Stimulated activated CD4-positive, alpha-beta T cell treated with anti-CD3 and anti-CD28 coated beads, Interleukin-1b, Interleukin-23, amount 100 ng/mL, for 1 hour (primary cell): Measurements from ENCODE around the gene CAVIN4.

Source experiments
- DNase-seq, 2 donors: peaks; one replicate each; pipeline ENCODE4 v3.0.0-alpha.2; 2020; ENCODE audit warnings: low read depth in 2 of 2

Gene CAVIN4, protein sequence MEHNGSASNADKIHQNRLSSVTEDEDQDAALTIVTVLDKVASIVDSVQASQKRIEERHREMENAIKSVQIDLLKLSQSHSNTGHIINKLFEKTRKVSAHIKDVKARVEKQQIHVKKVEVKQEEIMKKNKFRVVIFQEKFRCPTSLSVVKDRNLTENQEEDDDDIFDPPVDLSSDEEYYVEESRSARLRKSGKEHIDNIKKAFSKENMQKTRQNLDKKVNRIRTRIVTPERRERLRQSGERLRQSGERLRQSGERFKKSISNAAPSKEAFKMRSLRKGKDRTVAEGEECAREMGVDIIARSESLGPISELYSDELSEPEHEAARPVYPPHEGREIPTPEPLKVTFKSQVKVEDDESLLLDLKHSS

DNA sequence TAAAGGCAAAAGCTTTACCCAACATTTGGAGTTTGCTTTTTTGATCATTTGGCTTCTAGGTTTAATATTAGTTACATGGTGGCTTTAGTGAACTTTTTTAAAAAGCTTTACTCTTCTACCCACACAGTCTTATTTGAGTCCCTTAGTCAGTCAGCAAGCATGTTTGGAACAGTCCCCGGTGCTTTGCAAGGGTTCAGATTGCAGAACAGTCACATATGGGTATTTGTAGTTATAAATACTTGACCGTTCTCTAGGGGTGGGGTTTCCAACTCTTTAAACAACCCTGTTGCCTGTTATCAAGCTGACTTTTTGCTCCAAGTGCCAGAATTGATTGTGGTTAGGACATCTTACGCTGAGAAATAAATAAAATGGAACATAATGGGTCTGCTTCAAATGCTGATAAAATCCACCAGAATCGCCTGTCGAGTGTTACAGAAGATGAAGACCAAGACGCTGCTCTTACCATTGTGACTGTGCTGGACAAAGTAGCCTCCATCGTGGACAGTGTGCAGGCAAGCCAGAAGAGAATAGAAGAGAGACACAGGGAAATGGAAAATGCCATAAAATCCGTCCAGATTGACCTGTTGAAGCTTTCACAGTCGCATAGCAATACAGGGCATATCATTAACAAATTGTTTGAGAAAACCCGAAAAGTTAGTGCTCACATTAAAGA, at the start of gene CAVIN4:
Gene CAVIN4 (plus strand): TSS at position 304 of the 673 bp plus-strand sequence. CDS start 65 bp downstream, at position 369.
- DNase-seq = no peak

DNA sequence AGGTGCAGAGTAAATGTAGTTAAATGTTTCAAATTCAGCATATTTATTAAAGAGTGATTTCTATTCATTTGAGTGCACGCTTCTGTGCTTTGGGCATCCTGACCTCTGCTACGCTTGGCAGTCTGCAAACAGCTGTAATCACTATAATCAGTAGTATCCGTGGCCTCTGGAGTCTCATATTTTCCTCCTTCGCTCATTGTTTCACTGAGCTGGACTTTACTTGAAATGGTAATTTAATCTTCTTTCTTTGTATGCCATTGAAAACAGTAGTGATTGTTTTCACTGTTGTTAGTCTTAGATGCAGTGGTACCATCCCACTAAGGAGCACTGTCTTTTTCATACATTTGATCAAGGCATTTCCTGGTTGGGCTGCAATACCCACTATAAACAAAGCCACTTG, 43.5 kb upstream of the CAVIN4 start:
- no peak for DNase-seq

DNA sequence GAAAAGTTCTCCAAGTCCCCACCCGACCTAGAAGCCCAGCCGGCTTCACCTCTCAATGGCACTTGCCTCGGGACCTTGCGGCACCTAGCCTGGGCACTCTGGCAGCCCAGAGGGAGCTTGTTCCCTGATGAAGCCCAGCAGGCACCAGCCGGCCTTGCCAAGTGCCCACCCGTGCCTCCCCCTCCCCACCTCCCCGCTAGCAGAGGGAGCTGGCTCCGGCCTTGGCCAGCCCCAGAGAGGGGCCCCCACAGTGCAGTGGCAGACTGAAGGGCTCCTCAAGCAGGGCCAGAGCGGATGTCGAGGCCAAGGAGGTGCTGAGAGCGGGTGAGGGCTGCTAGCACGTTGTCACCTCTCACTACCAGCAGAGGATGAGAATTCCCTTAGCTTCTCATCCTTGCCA, 37.6 kb upstream of the CAVIN4 start:
- no peak for DNase-seq

DNA sequence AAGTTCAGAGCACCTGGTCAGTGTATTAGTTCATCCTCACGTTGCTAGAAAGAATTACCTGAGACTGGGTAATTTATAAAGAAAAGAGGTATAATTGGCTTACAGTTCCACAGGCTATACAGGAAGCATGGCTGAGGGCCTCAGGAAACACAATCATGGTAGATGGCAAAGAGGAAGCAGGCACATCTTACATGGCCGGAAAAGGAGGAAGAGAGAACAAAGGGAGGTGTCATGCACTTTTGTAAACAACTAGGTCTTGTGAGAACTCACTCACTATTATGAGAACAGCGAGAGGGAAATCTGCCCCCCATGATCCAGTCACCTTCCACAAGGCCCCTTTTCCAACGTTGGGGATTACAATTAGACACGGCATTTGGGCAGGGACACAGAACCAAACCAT, 28.8 kb upstream of the CAVIN4 start:
- DNase-seq = no peak

DNA sequence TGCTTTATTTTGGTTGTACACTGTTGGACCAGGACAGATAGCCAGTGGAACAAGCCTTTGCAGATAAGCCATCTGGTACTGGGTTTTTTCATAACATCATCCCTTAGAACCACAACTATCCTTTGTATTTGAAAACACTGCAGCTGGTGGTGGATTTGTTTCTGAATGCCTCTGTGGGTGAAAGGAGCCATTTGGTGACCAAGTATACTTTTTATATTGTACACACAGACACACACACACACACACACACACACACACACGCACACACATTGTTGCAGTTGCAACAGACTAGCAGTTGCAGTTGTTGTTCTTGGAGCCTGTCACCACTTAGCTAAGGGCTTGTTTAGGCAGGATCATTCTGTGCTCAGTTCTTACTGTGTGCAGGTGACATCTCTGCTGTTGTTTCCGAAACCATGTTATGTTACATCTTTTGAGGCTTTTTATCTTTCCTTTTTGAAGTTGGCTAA, 22.9 kb upstream of the CAVIN4 start:
- no peak for DNase-seq

DNA sequence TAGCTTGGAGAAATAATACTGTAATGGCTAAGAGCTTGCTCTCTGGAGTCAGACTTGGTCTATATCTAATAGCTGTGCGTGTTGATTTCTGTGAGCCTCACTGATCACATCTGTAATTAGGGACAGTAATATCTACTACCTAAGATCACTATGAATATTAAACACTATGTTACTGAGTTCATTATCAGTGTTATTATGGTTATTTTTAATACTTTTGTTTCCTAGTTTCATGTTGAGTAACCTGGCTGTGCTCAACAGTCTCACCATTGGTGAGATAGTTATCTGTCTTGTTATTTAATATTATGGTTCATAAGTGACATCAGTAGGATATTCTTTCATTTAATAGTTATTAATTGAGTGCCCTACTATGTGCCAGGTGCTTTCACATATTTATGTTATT, 22.4 kb upstream of the CAVIN4 start:
- no peak for DNase-seq

DNA sequence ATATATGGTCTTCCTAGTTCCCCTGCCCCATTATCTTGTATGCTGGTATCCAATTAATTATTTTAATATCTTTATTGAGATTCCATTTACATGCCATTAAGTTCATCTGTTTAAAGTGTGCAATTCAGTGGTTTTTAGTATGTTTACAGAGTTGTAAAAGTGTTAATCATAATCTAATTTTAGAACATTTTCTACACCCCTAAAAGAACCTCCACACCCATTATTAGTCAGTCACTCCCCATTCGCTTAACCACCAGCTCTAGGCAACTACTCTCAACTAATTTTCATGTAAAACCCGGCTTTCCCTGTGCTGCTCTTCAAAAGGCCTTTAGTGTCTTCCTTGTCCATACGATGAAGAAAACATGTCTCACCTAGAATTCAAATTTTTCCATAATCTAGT, 20.8 kb upstream of the CAVIN4 start:
- no peak for DNase-seq

DNA sequence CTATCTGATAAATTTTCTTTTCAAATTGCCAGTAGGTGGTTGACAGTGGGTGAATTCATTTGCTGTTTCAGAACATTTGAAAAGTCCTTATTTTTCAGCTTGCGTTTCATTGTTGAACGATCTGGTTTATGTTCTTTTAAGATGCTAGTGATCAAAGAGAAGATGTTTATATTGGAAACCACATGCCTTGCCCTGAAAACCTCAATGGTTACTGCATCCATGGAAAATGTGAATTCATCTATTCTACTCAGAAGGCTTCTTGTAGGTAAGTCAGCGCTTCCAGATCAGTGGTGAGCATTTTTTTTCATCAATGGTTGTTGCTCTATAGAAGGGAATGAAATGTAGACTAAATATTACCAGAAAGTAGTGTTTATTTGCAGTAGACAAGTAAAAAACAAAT, 16.6 kb upstream of the CAVIN4 start:
- no peak for DNase-seq

DNA sequence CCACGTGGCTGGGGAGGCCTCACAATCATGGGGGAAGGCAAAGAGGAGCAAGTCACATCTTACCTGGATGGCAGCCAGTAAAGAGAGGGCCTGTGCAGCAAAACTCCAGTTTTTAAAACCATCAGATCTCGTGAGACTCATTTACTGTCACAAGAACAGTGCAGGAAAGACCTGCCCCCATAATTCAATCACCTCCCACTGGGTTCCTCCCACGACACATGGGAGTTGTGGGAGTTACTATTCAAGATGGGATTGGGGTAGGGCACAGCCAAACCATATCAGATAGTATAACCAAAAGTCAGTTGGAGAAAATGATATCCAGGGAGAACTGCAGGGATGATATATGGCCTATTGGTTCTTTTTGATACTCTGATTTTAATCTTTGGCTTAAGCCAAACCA, 10.0 kb upstream of the CAVIN4 start:
- no peak for DNase-seq

DNA sequence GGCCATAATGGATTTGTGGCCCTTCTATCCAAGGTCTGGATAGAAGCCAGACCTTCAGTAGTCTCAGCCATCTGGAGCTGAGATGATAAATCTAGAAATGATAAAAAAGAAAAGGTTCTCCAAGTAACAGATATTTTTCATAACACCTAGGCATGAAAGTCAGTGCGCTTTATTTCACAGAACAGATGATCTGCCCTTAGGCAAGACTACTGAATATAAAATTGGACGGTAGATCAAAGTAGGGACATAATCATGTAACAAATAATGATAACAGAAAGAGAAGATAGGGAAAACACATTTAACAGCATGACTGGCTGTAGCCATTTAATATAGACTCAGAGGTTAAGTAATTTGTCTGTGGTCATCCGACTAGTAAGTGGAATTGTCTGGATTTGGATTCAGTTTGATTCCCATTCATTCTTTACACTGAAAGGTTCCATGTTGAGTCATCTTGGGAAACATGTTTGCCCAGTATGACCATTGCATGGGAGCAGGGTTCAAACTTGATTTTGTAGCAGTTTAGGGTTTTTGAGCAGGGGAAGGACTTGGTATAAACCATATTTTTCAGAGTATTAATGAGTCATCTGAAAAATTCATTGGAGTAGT, 4.1 kb upstream of the CAVIN4 start:
- DNase-seq = no peak

DNA sequence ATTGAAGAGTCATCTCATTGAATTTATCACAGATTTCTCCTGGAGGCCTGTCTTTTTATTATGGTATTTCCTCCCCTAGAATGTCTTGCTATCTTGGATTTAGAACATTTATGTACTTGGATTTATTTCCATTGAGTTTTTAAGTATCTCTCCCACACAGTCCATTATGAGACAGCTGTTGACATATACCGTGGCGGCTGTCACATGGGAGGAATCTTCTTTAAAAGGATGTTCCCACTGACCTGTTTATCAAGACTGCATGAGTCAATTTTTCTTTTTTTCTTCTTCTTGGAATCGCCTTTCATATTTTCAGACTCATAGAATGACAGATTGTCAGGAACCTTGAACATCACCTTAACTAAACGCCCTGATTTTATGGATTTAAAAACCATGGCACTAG, 2.9 kb upstream of the CAVIN4 start:
- DNase-seq = no peak

DNA sequence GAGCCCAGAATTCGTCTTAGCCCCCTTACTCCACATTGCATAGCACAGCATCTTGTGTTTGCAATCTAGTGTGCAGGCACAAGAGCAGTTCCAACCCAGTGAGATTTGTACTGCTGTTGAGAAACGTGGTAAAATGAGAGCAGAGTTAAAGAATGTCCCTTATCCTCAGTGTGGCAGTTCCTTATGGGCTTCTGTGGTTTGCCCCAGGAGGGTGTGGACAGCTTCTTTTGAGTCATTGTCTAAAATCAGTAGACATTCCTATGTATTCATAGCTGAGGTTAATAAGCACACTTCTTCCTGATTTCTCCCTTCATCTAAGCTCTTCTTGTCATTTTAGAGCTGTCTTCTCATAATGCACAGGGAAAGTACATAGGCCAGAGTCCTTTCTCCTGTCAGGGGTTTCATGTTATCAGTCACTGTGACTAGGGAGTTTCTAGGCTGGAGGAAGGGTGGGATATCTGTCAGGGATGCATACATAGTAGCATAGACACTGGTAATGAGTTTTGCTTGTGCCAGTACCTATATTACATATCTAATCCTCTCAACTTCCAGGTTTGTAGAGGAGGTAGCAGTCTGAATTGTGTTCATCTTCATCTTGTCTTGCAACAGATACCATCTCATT, 2.0 kb upstream of the CAVIN4 start:
- no peak for DNase-seq

DNA sequence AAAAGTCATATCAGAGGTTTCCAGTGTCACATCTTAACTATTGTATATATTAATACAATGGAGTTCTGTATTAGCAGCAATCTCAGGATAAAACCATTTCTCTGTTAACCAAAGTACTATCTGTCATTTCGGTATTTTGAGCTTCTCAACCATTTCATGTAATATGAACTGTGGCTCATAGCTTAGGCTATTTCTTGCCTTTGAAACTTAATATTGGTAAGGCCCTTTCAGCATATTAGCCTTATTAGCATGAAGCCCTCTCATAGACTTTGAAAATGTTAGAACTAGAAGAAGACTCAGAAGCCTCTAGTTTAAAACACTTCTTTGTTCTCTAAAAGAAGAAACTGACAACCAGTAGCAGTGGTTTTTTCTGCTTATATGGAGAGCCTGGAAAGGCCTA, 731 bp downstream of the CAVIN4 start:
- no peak for DNase-seq

DNA sequence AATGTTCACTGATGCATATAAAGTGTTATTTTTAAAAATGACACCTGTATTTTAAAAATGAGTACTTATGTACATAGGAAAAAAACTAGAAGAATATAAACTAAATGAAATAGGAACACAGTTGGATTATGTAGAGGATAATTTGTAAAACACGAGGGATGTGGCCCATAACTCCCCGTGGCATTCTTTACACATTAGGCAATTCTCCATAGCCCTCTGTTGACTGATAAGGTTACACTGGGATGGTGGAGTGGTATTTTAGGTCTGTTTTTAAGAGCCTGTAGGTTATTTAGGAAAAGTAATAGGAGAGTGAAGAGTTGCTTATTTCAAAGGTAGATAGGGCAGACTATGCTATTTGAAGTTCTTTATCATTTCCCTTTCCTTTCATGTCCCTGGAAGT, 1.8 kb downstream of the CAVIN4 start:
- no peak for DNase-seq

DNA sequence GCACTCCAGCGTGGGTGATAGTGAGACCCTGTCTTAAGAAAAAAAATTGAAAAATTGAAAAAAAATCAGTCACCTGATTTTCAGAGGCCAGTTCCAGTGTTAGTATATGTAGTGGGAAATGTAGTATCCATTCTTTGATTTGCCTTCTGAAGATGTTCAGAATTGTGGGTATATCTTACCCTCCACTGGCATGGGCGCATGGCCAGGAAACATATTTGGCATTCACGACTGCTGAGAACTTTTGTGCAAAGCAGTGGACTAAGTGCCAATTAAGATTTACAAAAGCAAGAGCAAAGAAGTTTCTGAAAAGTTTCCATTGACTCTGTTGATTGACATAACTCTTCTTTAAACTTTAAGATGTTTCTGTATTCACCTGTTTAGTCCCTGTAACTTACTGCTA, 2.4 kb downstream of the CAVIN4 start:
- no peak for DNase-seq

DNA sequence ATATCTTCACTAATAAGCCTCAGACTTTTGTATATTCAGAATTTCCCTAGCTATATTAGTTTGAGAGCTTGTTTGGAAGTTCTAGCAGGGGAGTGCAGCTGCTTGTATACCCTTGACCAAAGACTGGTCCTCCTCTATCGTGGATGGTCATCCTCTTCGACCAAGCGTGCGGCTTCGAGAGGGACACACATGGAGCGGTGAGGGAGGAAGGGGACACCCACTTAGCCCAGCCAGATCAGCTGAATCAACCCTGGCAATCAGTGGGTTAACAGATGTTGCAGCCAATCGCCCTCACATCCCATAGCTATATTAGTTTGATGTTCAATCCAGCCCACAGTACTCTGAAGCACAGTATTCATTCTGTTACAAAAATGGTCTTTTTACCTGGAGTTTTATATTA, 3.2 kb downstream of the CAVIN4 start:
- DNase-seq = no peak

DNA sequence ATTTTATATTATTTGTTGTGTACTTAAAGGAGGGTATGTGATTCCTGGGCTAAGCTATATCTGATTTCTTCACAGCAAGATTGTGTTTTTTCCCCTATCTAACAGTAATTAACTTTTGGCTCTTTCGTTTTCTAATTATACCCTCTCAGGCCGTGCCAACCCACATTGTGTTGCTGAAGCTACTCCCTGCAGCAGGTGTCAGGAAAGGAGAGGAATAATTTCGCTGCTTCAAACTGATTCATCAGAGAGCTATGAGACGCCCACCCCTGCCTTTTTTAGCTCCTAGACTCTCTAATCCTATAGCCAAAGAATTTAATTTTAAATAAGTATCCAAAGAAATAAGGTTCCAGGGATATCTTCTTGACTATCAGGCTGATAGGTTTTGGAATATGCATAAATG, 3.8 kb downstream of the CAVIN4 start:
- no peak for DNase-seq

DNA sequence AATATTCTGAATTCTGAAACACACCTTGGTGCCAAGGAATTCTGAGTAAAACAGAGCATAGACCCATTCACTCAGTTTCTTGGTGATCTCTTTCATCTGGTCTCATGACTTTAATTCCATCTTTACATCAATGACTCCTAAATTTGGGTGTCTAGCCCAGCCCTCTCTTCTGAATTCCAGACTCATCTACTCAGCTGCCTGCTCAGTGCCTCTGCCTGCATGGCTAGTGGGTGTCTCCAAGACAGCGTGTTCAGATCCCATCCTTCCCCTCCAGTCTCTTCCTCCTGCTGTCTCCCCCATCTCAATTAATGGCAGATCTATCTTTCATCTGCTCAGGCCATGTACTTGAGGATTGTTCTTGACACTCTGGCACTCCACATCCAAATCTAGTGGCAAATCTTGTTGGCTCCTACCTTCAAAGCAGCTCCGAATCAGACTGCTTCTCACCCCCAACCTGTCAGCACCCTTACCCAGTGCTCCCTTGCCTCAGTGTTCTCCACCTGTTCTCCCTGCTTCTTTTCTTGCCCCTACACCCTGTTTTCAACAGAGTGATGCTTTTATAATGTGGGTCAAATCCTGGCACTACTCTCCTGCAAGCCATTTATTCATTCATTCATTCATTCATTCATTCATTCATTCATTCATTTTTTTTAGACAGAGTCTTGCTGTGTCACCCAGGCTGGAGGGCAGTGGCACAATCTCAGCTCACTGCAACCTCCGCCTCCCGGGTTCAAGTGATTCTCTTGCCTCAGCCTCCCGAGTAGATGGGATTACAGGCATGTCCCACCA, 5.3 kb downstream of the CAVIN4 start:
- no peak for DNase-seq

DNA sequence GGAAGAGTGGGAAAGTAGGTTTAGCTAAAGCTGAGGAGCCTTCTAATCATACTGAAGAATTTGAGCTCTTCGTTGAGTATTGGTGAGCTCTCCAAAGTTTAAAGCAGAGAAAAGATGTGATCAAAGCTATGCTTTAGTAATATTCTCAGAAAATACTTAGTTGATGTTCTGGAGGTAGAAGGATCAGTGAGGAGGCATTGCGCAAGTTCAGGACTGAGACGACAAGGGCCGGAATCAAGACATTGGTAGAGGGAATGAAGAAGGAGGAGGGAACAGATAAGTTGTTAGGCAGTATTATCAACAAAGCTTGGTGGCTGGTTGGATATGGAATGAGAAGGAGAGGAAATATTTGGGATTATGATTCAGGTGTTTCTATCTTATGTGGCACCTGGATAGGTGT, 7.1 kb downstream of the CAVIN4 start:
- no peak for DNase-seq

DNA sequence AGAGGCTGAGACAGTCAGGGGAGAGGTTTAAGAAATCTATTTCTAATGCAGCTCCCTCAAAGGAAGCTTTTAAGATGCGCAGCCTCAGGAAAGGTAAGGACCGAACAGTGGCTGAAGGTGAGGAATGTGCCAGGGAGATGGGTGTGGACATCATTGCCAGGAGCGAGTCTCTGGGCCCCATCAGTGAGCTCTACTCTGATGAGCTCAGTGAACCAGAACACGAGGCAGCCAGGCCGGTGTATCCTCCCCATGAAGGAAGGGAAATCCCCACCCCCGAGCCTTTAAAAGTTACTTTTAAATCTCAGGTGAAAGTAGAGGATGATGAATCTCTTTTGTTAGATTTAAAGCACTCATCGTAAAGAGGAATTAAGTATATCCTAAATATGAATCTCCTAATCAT, 8.2 kb downstream of the CAVIN4 start:
- DNase-seq = no peak

DNA sequence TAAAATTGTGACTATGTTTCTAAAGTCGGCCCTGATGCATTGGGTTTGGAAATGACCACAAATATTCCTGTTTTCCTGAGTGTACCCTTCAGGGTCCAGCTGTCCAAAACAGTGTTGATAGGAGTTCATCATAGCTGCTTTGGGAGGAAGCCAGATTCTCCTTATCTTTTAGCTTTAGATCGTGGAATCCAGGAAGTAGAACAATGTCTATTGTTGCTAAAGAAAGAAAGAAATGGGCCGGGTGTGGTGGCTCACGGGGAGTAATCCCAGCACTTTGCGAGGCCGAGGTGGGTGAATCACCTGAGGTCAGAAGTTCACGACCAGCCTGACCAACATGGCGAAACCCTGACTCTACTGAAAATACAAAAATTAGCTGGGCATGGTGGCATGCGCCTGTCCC, 9.5 kb downstream of the CAVIN4 start:
- no peak for DNase-seq

DNA sequence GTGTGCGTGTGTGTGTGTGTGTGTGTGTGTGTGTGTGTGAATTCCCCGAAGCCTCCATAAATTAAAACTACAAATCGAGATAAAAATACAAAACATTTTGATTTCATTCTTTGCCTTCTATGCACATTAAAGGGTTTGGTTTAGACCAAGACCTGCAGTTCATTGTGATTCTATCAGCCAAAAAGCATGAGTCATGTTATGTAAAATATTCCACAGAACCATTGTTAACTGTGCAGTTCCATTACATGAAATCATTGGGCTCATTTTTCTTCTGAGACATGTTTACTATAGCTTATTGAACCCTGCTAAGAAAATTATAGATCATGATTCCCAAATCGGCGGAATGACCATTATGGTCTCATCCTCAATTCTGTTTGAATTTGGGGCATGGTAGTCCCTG, 11.7 kb downstream of the CAVIN4 start:
- no peak for DNase-seq
